AG08395 (cell line): Measurements from ENCODE around the gene ZNF335.

Experiments
- DNase-seq: peaks from one replicate; pipeline ENCODE4 v3.0.0; 2012; ENCODE audit warnings: mixed read lengths, low spot score

ZNF335 gene

DNA sequence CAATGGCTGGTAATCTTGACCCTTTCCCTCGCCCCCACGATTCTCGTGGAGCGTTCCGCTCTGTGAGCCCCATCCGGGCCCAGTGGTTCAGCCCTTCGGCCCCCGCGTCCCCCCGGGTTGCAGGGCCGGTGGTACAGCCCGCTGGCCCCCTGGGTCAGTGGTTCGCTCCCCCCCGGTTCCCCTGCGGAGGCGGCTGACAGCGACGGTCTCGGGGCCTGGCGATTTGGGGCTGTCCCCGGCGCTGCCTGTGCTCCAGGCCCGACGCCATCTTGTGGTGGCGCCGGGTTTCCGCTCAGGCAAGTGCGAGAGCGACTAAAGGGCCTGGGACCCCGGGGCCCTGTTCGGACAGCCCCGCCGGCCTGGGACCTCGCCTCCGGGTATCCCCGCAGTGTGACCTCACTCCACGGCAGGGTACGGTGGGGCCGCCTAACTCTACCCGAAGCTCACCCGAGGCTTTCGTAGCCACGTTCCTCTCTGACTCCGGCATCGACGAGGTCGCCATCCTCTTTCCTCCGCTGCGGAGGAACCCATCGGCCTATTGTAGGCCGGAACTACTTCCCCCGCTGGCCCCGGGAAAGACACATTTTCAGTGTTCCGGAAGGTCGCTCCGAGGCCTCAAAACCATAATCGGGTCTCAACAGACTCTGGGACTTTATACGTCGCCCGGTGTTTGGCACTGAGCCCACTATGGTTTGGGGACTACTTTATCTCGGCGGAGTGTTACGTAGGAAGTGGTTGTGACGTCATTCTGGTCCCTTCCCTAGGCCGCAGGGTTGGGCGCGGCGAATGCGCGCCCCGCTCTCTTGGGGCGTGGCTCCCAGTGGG lies at the start of gene ZNF335:
Gene ZNF335, minus strand, starts transcription at position 529 of the 825 bp plus-strand sequence. CDS start 793 bp downstream, outside the sequence.
- peak; percentile 97 for DNase-seq

DNA sequence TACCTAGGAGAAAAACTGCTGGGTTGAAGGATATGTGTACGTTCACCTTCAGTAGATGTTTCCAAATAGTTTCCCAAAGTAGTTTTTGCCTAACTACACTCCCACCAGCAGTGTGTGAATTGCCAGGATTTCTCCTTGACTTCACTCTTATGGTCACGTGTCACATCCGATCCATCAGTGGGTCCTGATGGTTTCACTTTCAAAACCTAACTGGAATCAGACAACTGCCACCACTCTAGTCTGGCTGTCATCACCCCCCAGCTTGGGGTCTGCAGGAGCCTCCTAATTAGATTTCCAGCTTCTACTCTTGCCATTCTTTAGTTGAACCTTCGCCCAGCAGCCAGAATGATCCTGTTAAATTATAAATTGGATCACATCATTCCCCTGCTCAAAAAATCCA lies 48.6 kb upstream of the ZNF335 start:
- DNase-seq: no peak

GRCh38 chr20:46018611-46019010 lies 46.6 kb upstream of the ZNF335 start:
- no peak for DNase-seq

DNA sequence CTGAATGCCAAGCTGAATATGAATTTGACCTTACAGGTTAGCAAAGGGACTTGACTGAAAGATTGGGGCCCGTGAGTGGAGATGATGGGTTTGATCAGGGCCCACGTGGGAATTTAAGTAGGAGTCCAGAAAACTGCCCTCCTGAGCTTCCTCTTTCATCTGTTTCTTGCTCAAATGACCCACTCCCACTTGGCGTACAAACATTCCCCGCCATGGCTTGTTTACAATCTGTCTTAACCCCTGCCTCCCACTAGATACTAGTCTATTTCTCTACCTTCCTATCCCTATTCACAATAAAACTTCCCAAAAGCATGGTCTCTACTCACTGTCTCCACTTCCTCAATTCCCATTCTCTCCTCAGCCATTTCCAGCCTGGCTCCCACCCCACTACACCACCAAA lies 46.1 kb upstream of the ZNF335 start:
- DNase-seq: no peak

DNA sequence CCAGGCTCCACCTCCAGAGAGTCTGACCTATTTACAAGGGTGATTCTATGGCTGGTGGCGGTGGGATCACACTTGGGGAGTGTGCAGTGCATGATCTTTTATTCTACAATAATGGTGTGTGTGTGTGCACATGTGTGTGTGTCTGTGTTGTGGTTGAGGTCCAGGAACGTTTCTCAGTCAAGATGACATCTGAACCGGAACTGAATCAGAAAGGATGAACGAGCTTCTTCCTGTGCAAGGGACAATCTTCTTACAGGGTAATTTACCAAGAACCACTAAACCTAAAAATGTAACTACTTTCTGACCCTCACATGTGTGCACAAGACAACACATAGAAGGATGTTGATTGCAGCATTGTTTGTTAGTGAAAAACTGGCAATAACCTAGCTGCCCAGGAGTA lies 45.3 kb upstream of the ZNF335 start:
- DNase-seq: no peak

- DNase-seq: no peak
These were observed 42.8 kb upstream of the ZNF335 start for GRCh38 chr20:46014517-46015396.

- peak; percentile 57 for DNase-seq
These were observed 42.0 kb upstream of the ZNF335 start for GRCh38 chr20:46013829-46014516.

DNA sequence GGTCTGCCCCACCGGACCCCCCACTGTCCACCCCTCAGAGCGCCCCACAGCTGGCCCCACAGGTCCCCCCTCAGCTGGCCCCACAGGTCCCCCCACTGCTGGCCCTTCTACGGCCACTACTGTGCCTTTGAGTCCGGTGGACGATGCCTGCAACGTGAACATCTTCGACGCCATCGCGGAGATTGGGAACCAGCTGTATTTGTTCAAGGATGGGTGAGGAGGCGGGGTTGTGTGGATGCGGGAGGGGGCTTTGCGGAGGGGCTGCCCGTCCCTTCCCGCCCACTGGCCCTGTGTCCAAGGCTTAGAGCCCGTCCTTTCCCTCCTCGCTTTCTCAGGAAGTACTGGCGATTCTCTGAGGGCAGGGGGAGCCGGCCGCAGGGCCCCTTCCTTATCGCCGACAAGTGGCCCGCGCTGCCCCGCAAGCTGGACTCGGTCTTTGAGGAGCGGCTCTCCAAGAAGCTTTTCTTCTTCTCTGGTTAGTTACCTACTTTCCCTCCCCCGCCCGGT lies 41.4 kb upstream of the ZNF335 start:
- DNase-seq: no peak

DNA sequence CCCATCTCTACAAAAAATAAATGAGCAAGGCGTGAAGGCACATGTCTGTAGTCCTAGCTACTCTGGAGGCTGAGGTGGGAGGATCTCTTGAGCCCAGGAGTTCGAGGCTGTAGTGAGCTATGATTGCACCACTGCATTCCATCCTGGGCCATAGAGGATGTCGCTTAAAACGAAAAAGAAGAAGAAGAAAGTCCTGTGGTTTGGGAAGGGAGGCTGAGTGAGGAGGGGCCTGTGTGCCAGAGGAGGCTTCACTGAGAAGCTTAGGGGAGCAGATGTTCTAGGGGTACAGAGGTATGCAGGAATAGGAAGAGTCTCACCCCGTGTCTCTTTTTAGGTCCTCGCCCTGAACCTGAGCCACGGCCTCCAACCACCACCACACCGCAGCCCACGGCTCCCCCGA lies 40.9 kb upstream of the ZNF335 start:
- no peak for DNase-seq

DNA sequence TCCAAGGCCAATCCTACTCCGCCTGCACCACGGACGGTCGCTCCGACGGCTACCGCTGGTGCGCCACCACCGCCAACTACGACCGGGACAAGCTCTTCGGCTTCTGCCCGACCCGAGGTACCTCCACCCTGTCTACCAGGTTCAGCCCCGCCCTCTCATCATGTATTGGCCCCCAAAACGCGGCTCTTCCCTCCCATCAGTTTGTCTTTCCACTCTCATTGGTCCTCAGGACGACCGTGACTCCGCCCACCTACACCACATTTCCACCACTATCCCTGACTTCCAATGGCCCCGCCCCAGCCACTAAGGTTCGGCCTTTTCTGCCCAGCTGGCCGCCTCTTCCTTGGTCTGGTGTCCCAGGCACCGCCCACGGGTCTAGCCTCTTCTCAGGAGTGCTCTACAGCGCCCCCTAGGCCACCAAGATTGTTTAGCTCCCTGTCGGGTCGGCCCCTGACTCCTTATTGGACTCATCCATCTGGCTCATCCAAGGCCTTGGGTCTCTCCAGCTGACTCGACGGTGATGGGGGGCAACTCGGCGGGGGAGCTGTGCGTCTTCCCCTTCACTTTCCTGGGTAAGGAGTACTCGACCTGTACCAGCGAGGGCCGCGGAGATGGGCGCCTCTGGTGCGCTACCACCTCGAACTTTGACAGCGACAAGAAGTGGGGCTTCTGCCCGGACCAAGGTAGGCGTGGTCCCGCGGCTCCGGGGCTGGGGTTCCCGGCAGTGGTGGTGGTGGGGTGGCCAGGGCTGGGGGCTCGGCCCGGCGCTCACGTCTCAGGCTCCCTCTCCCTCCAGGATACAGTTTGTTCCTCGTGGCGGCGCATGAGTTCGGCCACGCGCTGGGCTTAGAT lies 39.9 kb upstream of the ZNF335 start:
- DNase-seq: peak; percentile 16

- no peak for DNase-seq
These were observed 38.7 kb upstream of the ZNF335 start for GRCh38 chr20:46010491-46011391.

GRCh38 chr20:46009816-46010215 lies 37.8 kb upstream of the ZNF335 start:
- DNase-seq: no peak

GRCh38 chr20:46007671-46008070 lies 35.7 kb upstream of the ZNF335 start:
- DNase-seq: no peak

DNA sequence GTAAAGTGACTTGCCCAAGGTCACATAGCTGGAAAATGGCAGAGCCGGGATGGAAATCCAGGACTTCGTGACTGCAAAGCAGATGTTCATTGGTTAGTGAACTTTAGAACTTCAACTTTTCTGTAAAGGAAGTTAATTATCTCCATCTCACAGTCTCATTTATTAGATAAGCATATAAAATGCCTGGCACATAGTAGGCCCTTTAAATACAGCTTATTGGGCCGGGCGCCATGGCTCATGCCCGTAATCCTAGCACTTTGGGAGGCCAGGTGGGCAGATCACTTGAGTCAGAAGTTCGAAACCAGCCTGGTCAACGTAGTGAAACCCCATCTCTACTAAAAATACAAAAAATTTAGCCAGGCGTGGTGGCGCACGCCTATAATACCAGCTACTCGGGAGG lies 35.0 kb upstream of the ZNF335 start:
- DNase-seq: no peak

DNA sequence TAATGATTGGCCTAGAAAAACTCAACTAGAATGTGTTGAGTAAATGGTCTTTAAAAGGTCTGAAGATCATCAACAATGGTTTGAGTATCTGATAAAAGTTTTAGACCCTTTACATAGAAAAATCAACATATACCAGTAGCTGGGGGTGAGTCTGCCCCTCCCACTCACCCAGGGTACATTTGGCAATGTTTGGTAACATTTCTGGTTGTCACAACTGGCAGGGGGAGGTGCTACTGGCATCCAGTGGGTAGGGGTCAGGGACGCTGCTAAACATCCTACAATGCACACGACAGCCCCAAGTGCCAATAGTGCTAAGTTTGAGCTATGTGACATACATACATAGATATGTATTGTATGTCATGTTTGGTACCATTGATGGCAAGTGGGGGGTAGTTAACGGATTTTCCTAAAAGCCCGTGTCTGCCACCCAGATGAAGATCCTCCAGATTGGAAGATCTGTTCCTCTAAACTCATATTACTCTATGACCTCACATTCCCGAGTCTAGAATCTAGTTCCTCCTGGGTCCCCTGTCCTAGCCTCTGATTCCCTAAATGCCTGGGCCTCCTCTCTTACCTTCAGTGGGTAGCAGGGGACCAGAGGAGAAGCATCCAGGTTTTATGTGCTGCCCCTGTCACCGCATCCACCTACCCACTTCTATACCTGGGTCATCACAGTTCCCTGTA lies 34.2 kb upstream of the ZNF335 start:
- DNase-seq: no peak

- no peak for DNase-seq
These were observed 33.0 kb upstream of the ZNF335 start for GRCh38 chr20:46004889-46005473.

DNA sequence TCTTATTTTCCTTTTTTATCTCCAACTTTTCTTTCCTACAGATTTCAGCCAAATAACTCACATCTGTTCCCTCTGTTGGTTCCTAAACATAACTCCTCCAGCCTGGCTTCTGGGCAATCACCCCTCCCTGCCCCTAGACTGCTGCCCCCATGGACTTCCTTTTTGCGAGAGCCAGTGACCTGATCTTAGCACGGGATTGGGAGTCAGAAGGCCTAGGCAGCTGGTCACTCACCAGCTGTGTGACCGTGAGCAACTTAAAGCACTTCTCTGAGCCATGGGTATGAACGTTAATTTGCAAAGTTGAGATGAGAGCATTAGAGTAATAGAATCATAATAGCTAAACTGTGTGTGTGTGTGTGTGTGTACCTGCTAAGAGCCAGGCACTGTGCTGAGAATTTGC lies 32.2 kb upstream of the ZNF335 start:
- no peak for DNase-seq

DNA sequence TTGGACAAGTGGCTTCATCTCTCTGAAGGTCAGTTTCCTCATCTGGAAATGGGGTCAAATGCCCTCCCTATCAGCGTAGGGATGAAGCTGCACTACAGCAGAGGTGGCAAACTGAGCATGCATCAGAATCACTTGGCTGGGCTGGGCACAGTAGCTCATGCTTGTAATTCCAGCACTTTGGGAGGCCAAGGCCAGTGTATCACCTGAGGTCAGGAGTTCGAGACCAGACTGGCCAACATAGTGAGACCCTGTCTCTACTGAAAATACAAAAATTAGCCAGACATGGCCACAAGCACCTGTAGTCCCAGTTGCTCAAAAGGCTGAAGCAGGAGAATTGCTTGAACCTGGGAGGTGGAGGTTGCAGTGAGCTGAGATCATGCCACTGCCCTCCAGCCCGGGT lies 30.0 kb upstream of the ZNF335 start:
- DNase-seq: no peak

GRCh38 chr20:46001498-46001897 lies 29.5 kb upstream of the ZNF335 start:
- no peak for DNase-seq
